Hematopoietic multipotent progenitor cell treated with erythropoietin and hydrocortisone succinate and interleukin-3 and kit ligand, for 6 days (in vitro differentiated cells): ENCODE results near the gene CSNK2B.
A peak's percentile ranks its signal among the peaks of the same experiment; 100 is the strongest.

Experiments used
- DNase-seq: peaks from one replicate; pipeline ENCODE4 v3.0.0-alpha.2; 2015

CSNK2B gene

GRCh38 chr6:31639043-31639442 lies 26.8 kb upstream of the CSNK2B start:
- no peak for DNase-seq

- DNase-seq: no peak
Observed at GRCh38 chr6:31639449-31639861, 26.4 kb upstream of the CSNK2B start.

GRCh38 chr6:31640612-31641011 lies 25.3 kb upstream of the CSNK2B start:
- DNase-seq: no peak

- DNase-seq: no peak
Observed at GRCh38 chr6:31641370-31641769, 24.5 kb upstream of the CSNK2B start.

GRCh38 chr6:31642798-31643570 lies 22.9 kb upstream of the CSNK2B start:
- DNase-seq: no peak

- DNase-seq: no peak
Observed at GRCh38 chr6:31643818-31644454, 21.9 kb upstream of the CSNK2B start.

GRCh38 chr6:31645325-31645724 lies 20.6 kb upstream of the CSNK2B start:
- no peak for DNase-seq

- DNase-seq: peak; percentile 89
Observed at GRCh38 chr6:31651602-31652191, 14.2 kb upstream of the CSNK2B start.

GRCh38 chr6:31652925-31653724 lies 12.8 kb upstream of the CSNK2B start:
- DNase-seq: peak; percentile 98

GRCh38 chr6:31654574-31655348 lies 11.1 kb upstream of the CSNK2B start:
- DNase-seq: no peak

GRCh38 chr6:31655349-31656237 lies 10.3 kb upstream of the CSNK2B start, which contains the start of gene APOM:
APOM (plus strand) TSS chr6:31655894; CDS start chr6:31655967, 73 bp downstream.
- no peak for DNase-seq

- no peak for DNase-seq
Observed at GRCh38 chr6:31657406-31658157, 8.3 kb upstream of the CSNK2B start.

- no peak for DNase-seq
Observed at GRCh38 chr6:31658158-31658688, 7.7 kb upstream of the CSNK2B start.

- no peak for DNase-seq
Observed at GRCh38 chr6:31658983-31659648, 6.8 kb upstream of the CSNK2B start.

- peak; percentile 66 for DNase-seq
Observed at GRCh38 chr6:31659649-31660380, 6.1 kb upstream of the CSNK2B start.

GRCh38 chr6:31660381-31661261 lies 5.3 kb upstream of the CSNK2B start, which contains the start of gene C6orf47:
C6orf47 (minus strand) TSS chr6:31660778; CDS start chr6:31659947, 831 bp downstream.
- DNase-seq: peak; percentile 94

GRCh38 chr6:31661262-31662123 lies 4.4 kb upstream of the CSNK2B start:
- peak; percentile 68 for DNase-seq
